Measurements from ENCODE around the gene SP7.
A peak's percentile ranks its signal among the peaks of the same experiment; 100 is the strongest.
"Not testable (repeated sequence)": the region's sequence is repeated elsewhere in the genome, so short reads cannot be mapped to it uniquely, and the experiment has no call there.

SP7 gene

GRCh38 chr12:53336181-53336681, at the start of gene SP7:
SP7 (minus strand) TSS chr12:53336354; CDS start chr12:53335646, 708 bp downstream.
- DNase-seq (ENCODE audit: low spot score) = no peak

GRCh38 chr12:53383258-53383657, 47.1 kb upstream of the SP7 start:
- no peak for DNase-seq (ENCODE audit: low spot score)

GRCh38 chr12:53381731-53382630, 45.8 kb upstream of the SP7 start:
- peak; percentile 72 for DNase-seq (ENCODE audit: low spot score)

GRCh38 chr12:53380794-53381730, 44.9 kb upstream of the SP7 start:
- no peak for DNase-seq (ENCODE audit: low spot score)

- peak; percentile 87 for DNase-seq (ENCODE audit: low spot score)
Observed at GRCh38 chr12:53380104-53380793, 44.1 kb upstream of the SP7 start, which contains the start of gene SP1. SP1 (plus strand) TSS chr12:53380176; CDS start chr12:53380292, 116 bp downstream.

- peak; percentile 100 for DNase-seq (ENCODE audit: low spot score)
Observed at GRCh38 chr12:53379389-53380103, 43.4 kb upstream of the SP7 start.

- no peak for DNase-seq (ENCODE audit: low spot score)
Observed at GRCh38 chr12:53378724-53379388, 42.7 kb upstream of the SP7 start.

GRCh38 chr12:53378222-53378621, 42.1 kb upstream of the SP7 start:
- no peak for DNase-seq (ENCODE audit: low spot score)

GRCh38 chr12:53376747-53377146, 40.6 kb upstream of the SP7 start:
- no peak for DNase-seq (ENCODE audit: low spot score)

GRCh38 chr12:53374277-53374676, 38.1 kb upstream of the SP7 start:
- not testable (repeated sequence) for DNase-seq (ENCODE audit: low spot score)

- not testable (repeated sequence) for DNase-seq (ENCODE audit: low spot score)
Observed at GRCh38 chr12:53373554-53374133, 37.5 kb upstream of the SP7 start.

- no peak for DNase-seq (ENCODE audit: low spot score)
Observed at GRCh38 chr12:53365245-53365904, 29.2 kb upstream of the SP7 start.

- DNase-seq (ENCODE audit: low spot score) = not testable (repeated sequence)
Observed at GRCh38 chr12:53361638-53362037, 25.5 kb upstream of the SP7 start.

- no peak for DNase-seq (ENCODE audit: low spot score)
Observed at GRCh38 chr12:53358836-53359419, 22.8 kb upstream of the SP7 start.

GRCh38 chr12:53355121-53355520, 19.0 kb upstream of the SP7 start:
- DNase-seq (ENCODE audit: low spot score) = no peak

GRCh38 chr12:53353257-53353655, 17.1 kb upstream of the SP7 start:
- DNase-seq (ENCODE audit: low spot score) = no peak

- peak; percentile 88 for DNase-seq (ENCODE audit: low spot score)
Observed at GRCh38 chr12:53352331-53353256, 16.4 kb upstream of the SP7 start.

GRCh38 chr12:53347905-53348304, 11.8 kb upstream of the SP7 start:
- DNase-seq (ENCODE audit: low spot score) = no peak

Measured in hematopoietic multipotent progenitor cell treated with erythropoietin and hydrocortisone succinate and interleukin-3 and kit ligand, for 15 days (in vitro differentiated cells).